HFF-Myc (cell line): ENCODE results near the gene TNFAIP2.

Experiments used
- DNase-seq: peaks from one replicate; pipeline ENCODE4 v3.0.0-alpha.2; 2011; ENCODE audit warnings: low read depth; ENCODE audit errors: extremely low read depth
- H3K4me3 ChIP-seq: replicated peaks from 2 replicates; pipeline ENCODE4 v1.5.1; 2011; ENCODE audit warnings: low read depth, mild to moderate bottlenecking, control low read depth, low read length
- CTCF ChIP-seq: IDR thresholded peaks from 2 replicates; pipeline ENCODE4 v1.5.1; 2012; ENCODE audit warnings: mild to moderate bottlenecking, low read depth, low read length, control low read depth; ENCODE audit errors: missing control alignments

TNFAIP2 gene

GRCh38 chr14:103140316-103141109, 17.3 kb downstream of the TNFAIP2 start:
- no peak overlapping the region for H3K4me3 ChIP-seq
- no peak for TF ChIP-seq CTCF
- DNase-seq: no peak

- peak; percentile 84 for TF ChIP-seq CTCF
- no peak for DNase-seq
- no peak overlapping the region for H3K4me3 ChIP-seq
Measured at GRCh38 chr14:103141117-103141796, 18.0 kb downstream of the TNFAIP2 start.

GRCh38 chr14:103142026-103142425, 18.8 kb downstream of the TNFAIP2 start:
- no peak for DNase-seq
- H3K4me3 ChIP-seq: no peak overlapping the region
- TF ChIP-seq CTCF: no peak

GRCh38 chr14:103142721-103143302, 19.6 kb downstream of the TNFAIP2 start:
- no peak for TF ChIP-seq CTCF
- DNase-seq: no peak

GRCh38 chr14:103143506-103143905, 20.2 kb downstream of the TNFAIP2 start:
- H3K4me3 ChIP-seq: no peak overlapping the region
- no peak for TF ChIP-seq CTCF
- no peak for DNase-seq

More at GRCh38 chr14:103142721-103143302, 19.6 kb downstream of the TNFAIP2 start:
- H3K4me3 ChIP-seq: no peak overlapping the region

GRCh38 chr14:103144085-103144484, 20.8 kb downstream of the TNFAIP2 start:
- no peak overlapping the region for H3K4me3 ChIP-seq
- no peak for TF ChIP-seq CTCF
- DNase-seq: peak; percentile 84
